Activated CD4-positive, alpha-beta T cell treated with anti-CD3 and anti-CD28 coated beads for 48 hours (primary cell): Measurements from ENCODE around the gene TP73.

Experiments
- DNase-seq: peaks from one replicate; pipeline ENCODE4 v3.0.0-alpha.2; 2020

TP73 gene

GRCh38 chr1:3731583-3732433 is 79.5 kb downstream of the TP73 start:
- no peak for DNase-seq

DNA sequence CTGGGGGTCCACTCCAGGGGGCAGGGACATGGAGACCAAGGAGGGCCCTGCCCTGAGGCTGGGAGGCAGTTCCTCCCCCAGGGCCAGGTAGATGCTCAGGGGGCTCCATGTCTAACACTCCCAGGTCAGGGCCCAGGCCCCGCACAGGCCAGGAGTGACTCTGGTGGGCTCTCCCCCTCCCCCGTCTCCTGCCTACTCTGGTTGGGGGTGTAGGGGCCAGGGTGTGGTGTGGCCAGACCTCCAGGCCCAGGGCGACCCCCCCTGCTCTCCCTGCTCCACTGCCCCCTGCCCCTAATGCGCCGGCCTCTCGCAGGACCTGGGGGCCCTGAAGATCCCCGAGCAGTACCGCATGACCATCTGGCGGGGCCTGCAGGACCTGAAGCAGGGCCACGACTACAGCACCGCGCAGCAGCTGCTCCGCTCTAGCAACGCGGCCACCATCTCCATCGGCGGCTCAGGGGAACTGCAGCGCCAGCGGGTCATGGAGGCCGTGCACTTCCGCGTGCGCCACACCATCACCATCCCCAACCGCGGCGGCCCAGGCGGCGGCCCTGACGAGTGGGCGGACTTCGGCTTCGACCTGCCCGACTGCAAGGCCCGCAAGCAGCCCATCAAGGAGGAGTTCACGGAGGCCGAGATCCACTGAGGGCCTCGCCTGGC is 80.2 kb downstream of the TP73 start:
- no peak for DNase-seq

GRCh38 chr1:3733094-3733882 is 81.0 kb downstream of the TP73 start:
- no peak for DNase-seq

- DNase-seq, result no peak
These were observed 81.7 kb downstream of the TP73 start for GRCh38 chr1:3733883-3734589.

GRCh38 chr1:3734602-3735001 is 82.3 kb downstream of the TP73 start:
- DNase-seq, result no peak

GRCh38 chr1:3735027-3735681 is 82.8 kb downstream of the TP73 start:
- DNase-seq, result no peak

DNA sequence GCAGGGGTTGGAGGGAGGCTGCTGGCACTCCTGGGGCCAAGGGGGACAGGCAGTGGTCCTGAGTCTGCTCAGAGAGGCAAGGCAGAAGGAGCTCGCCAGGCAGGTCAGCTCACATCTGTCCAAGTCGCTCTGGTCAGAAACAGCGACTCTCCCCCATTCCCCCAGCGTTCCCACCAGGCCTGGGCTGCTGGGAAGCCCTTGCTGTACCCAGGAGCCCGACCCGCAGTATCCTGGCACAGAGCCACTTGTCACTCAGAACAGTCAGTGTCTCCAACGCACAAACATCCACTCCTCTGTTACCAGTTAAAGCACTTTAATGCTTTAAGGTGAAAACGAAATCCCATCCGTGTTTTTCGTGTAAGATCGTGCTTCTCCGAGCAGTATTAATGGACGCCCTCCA is 83.4 kb downstream of the TP73 start:
- DNase-seq, result no peak

- DNase-seq, result no peak
These were observed 83.8 kb downstream of the TP73 start for GRCh38 chr1:3736131-3736561.

DNA sequence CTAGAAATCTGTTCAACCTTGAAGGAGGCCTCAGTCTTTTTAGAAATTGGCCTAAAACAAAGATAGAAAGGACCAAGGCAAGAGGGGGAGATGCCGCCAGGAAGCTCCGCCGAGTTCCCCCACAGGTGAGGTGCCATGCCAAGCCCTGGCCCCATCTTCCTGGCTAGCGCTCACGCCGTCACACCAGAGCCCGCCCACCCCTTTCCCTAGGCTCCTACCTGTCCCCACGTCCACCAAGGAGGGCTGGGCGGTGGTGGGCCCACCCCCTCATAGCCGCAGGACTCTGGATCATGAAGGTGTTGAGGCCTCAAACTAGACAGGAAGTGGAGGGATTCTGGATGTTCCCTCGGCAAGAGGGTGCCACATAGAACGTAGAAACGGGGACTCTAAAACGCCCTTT is 84.4 kb downstream of the TP73 start:
- no peak for DNase-seq

DNA sequence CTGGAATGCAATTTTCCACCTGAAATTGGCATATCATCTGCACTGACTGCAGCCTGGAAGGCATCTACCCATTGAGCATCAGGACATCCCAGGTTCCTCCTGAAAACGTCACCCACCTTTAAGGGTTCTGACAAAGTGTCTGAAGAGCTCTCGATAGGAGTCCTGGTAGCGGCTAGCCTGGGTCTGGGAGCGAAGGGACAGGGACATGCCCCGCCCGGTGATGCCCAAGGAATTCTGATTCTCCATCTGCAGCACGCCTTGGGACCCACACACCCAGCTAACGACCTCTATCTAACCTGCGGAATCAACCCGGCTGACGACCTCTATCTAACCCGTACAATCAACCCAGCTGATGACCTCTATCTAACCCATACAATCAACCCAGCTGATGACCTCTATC is 86.6 kb downstream of the TP73 start:
- DNase-seq, result no peak

DNA sequence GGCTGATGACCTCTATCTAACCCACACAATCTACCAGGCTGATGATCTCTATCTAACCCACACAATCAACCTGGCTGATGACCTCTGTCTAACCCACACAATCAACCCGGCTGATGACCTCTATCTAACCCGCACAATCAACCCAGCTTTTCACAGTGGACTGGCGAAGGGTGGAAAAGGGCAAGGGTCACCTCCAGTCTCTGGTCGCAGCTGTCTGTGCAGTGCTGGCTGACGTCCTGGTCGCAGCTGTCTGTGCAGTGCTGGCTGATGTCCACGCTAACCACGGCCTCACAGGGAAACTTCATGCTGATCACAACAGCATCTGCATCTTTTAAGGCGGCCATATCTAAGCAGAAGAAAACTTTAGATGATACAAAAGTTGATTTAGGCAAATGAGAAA is 87.7 kb downstream of the TP73 start:
- DNase-seq, result no peak

GRCh38 chr1:3740752-3741151 is 88.4 kb downstream of the TP73 start:
- DNase-seq, result no peak

- no peak for DNase-seq
These were observed 89.5 kb downstream of the TP73 start for GRCh38 chr1:3741566-3742438.

DNA sequence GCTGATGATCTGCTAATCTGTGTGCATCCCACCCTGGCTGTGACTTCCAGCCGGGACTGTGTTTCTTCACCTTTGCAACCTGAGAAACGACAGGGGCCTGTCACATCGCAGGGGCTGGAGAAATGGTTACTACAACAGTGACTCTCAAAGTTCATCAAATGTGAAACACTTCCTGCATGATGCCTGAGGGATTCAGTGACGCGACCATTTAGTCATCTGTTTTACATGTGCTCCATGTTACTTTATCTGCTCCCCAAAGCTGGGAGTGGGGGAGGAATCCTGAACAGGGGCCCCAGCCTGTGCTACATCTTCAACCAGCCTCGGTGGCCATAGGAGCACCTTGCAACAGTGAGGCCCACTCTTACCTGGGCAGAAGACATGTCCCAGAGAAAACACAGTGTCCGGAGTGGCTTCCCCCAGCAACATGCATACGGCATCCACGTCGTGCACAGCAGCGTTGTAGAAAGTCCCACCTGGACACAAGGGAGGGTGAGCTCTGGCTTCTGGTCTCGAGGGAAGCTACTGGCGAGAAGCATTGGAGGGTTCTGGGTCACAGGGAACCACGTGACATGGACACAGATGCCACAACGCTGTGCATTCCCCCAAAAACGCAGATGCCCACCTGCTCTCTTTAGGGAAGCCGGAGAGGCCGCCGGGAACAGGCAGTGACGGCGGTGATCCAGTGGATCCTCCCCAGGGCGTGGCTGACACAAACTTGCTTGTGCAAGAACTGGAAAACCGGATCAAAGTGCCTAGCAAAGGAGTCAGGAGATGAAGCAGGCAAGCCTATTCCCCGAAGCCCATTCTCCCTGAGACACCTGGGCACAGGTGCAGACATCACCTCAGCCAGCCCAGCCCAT is 90.4 kb downstream of the TP73 start:
- no peak for DNase-seq

DNA sequence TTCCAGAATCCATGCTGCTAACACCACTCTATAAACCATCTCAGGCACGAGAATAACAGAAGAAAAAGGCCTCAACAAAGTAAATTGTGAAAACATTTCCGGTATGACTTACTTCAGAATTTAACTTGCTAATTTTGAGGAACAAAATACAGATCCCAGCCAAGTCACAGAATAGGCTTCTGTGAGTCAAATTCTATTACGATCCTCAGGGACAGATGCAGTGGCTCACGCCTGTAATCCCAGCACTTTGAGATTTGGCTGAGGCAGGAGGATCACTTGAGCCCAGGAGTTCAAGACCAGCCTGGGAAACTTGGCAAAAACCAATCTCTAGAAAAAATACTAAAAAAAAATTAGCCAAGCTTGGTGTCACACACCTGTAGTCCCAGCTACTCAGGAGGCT is 91.1 kb downstream of the TP73 start:
- DNase-seq, result no peak

DNA sequence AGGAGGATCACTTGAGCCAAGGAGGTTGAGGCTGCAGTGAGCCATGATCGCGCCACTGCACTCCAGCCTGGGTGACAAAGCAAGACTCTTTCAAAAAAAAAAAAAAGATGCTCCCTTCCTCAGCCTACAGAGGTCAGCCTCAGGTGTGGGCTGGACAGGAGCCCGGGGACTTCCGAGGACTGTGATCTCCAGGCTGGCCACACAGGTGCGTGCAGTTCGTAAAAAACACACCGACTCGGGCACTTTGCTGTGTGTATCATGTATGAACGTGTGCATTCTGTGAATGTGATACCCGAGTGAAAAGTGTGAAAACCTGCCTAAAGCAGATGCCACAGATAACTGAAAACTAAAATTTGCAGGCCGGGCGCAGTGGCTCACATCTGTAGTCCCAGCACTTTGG is 91.5 kb downstream of the TP73 start:
- DNase-seq, result no peak

- DNase-seq, result no peak
These were observed 92.3 kb downstream of the TP73 start for GRCh38 chr1:3744646-3745045.

- no peak for DNase-seq
These were observed 92.8 kb downstream of the TP73 start for GRCh38 chr1:3745071-3745470.

DNA sequence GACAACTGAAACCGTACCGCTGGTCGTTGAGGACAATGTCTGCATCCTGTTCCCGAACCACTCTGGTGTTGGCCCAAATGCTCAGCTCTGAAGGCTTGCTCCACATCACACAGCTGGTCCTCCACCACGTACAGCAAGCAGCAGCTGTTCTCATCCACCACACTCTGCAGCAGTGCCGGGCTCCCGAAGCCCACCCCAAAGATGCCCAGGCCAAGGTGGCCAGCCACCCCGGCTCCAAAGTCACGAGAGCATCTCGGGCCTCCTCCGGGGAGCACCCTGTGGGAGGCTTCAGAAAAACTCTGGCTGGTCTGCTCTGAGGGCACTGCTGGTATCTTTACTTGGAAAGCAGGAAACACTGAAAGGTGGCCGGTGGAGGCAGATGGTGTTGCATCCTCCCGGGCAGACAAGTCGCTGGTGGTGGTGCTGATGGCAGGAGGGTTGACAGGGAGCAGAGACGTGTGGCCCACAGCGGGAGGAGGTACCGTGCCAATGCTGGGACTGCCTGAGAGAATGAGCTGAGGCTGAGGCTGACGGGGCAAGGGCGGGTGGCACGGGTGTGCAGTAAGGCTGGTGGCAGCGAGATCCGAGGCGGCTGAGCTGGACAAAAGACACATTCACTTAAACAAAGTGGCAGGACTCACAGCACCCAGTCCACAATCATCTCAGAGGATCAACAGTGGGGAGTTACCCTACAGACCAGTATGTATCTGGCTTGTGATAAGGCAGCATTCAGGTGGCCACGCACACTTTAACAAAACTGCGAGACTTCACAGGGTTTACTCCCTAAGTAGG is 93.5 kb downstream of the TP73 start:
- no peak for DNase-seq

GRCh38 chr1:3746389-3746829 is 94.1 kb downstream of the TP73 start:
- DNase-seq, result no peak
